GM23248 (cell line): Measurements from ENCODE around the gene CHRNG.

ENCODE experiments used
- EZH2 ChIP-seq: fragments of 200-600 bp; sonication (generic); IDR thresholded peaks from 2 replicates; pipeline ENCODE4 v1.6.1; 2018; ENCODE audit warnings: antibody characterized with exemption, mild to moderate bottlenecking; ENCODE audit not compliant: insufficient read depth, poor library complexity, severe bottlenecking
- EZH2phosphoT487 ChIP-seq: fragments of 200-600 bp; sonication (generic); IDR thresholded peaks from 2 replicates; pipeline ENCODE4 v1.6.1; 2018; ENCODE audit warnings: antibody characterized with exemption, moderate library complexity, mild to moderate bottlenecking, low read depth; ENCODE audit not compliant: insufficient read depth

DNA sequence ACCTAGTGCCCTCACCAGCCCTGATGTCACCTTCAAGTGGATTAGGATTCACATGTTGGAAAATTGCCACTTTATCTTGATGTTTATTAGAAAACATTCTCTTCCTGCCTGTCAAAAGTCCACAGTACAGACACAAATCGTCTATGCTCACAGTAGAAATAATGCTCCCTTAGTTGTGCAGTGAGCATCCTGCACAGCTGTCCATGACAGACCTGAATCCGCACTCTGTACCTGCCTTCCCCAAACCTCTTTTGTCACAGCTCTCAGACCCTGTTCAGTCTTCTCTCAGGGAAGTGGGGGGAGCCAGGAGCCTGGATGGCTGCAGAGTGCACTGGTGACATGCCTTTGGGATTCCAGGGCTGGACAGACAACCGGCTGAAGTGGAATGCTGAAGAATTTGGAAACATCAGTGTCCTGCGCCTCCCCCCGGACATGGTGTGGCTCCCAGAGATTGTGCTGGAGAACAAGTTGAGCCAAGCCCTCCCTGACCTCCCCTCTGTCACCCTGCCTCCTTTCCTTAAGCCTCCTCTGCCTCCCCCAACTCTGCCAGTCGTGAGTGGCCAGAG lies 11.5 kb upstream of the CHRNG start:
- no peak for TF ChIP-seq EZH2
- TF ChIP-seq EZH2phosphoT487: no peak
